ENCODE data around the gene DEFB112. TPM values are rescaled to one million over a fixed set of nuclear protein-coding genes. Genes with fewer than 3 reads are reported as not detected.

The DEFB112 gene
- total and polyA plus RNA-seq, 10 of the 15 experiments (the other 5 are each of a cell fraction or from before 2014, with no cell fraction given), result not detected

DNA sequence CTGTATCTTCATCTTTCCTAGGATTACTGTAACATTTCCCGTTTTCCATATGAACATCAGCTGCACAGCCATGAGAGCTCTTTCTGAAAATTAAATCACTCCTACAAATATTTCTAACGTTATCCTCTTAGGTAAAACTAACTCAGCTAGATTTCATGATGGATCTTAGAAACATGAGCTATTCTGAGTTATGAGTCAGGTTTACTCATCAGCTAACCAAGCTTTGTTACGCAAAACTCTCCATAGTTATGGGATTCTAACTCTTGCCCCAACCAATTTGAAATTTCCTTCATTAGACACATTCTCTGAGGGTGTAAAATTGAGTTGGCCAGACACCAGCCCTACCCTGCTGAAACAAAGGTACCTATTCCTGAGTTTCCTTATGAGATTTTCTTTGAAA is 41.9 kb downstream of the DEFB112 start:
- ATAC-seq, result no peak

More for the DNA sequence above, 41.9 kb downstream of the DEFB112 start:
- no peak overlapping the region for H3K27ac ChIP-seq (ENCODE audit: control insufficient read depth, insufficient read depth)
- CTCF ChIA-PET, result no interaction called here
- in situ Hi-C loops (cut with MboI) (no loop called here), intact Hi-C loops (cut with micrococcal nuclease; ENCODE audit: unreplicated experiment) (no loop called here)
- no peaks in the 10 kb centered on the region for H3K79me2 ChIP-seq (ENCODE audit: control insufficient read depth, insufficient read depth, low read length)
- no peaks in the 10 kb centered on the region for H3K36me3 ChIP-seq (ENCODE audit: control insufficient read depth in 2 of 2, insufficient read depth in 2 of 2, low read length in 1 of 2)
- RAD21 ChIA-PET (ENCODE audit: unreplicated experiment), result no interaction called here
- no peak for TF ChIP-seq SMAD1 (IDR thresholded peaks at IDR 0.05; ENCODE audit: low read depth, partially characterized antibody)
- TF ChIP-seq JUNB (IDR thresholded peaks at IDR 0.05), result no peak
- no peak for TF ChIP-seq HCFC1 (IDR thresholded peaks at IDR 0.05; ENCODE audit: low read length)
- TF ChIP-seq, protein P1, sequence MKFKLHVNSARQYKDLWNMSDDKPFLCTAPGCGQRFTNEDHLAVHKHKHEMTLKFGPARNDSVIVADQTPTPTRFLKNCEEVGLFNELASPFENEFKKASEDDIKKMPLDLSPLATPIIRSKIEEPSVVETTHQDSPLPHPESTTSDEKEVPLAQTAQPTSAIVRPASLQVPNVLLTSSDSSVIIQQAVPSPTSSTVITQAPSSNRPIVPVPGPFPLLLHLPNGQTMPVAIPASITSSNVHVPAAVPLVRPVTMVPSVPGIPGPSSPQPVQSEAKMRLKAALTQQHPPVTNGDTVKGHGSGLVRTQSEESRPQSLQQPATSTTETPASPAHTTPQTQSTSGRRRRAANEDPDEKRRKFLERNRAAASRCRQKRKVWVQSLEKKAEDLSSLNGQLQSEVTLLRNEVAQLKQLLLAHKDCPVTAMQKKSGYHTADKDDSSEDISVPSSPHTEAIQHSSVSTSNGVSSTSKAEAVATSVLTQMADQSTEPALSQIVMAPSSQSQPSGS (IDR thresholded peaks at IDR 0.05; ENCODE audit: low read length), result no peak
- TF ChIP-seq, protein P2, sequence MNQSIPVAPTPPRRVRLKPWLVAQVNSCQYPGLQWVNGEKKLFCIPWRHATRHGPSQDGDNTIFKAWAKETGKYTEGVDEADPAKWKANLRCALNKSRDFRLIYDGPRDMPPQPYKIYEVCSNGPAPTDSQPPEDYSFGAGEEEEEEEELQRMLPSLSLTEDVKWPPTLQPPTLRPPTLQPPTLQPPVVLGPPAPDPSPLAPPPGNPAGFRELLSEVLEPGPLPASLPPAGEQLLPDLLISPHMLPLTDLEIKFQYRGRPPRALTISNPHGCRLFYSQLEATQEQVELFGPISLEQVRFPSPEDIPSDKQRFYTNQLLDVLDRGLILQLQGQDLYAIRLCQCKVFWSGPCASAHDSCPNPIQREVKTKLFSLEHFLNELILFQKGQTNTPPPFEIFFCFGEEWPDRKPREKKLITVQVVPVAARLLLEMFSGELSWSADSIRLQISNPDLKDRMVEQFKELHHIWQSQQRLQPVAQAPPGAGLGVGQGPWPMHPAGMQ (IDR thresholded peaks at IDR 0.05; ENCODE audit: borderline replicate concordance), result no peak
- TF ChIP-seq ZNF24 (IDR thresholded peaks at IDR 0.05), result no peak
- no peak for TF ChIP-seq PAX8 (IDR thresholded peaks at IDR 0.05)
- no peak for TF ChIP-seq CBX3 (IDR thresholded peaks at IDR 0.05; ENCODE audit: borderline replicate concordance, low read depth)
- no peak for TF ChIP-seq EZH2 (IDR thresholded peaks at IDR 0.05; ENCODE audit: borderline replicate concordance, control insufficient read depth, low read depth, low read length)
- no peak for TF ChIP-seq SREBF2 (IDR thresholded peaks at IDR 0.05; ENCODE audit: low read length)
- no peak for TF ChIP-seq CREM (IDR thresholded peaks at IDR 0.05; ENCODE audit: low read depth)
- TF ChIP-seq USF2 (IDR thresholded peaks at IDR 0.05; ENCODE audit: borderline replicate concordance, low read depth, low read length), result no peak
- no peak for TF ChIP-seq NFYB (IDR thresholded peaks at IDR 0.05; ENCODE audit: insufficient read depth, low read depth, low read length)
- no peak for TF ChIP-seq RCOR1 (conservative IDR thresholded peaks at IDR 0.05; ENCODE audit: low read depth, low read length)
- SMC1A ChIA-PET (ENCODE audit: uncharacterized antibody, unreplicated experiment), result no interaction called here
- H3K27me3 ChIP-seq (replicated peaks in 1 of 2; ENCODE audit: control insufficient read depth in 2 of 2, insufficient read depth in 2 of 2, low read length in 1 of 2), result no peaks in the 10 kb centered on the region
- H3K4me1 ChIP-seq (ENCODE audit: control insufficient read depth, insufficient read depth, low read length), result no peaks in the 10 kb centered on the region
- POLR2A ChIA-PET, result no interaction called here
- FAIRE-seq (no peak), DNase-seq (ENCODE audit: low read depth, low spot score) (no peak)
- H3K9ac ChIP-seq (ENCODE audit: control insufficient read depth, insufficient read depth, low read length), result no peak overlapping the region
- no peak overlapping the region for H3K4me3 ChIP-seq
- 30% methylated on average over 3 of the region's 3 CpGs for WGBS (ENCODE audit: insufficient coverage, insufficient replicate concordance, low lambda C conversion rate, missing lambda C conversion rate)
- no peak overlapping the region for H2AFZ ChIP-seq (ENCODE audit: control insufficient read depth, low read depth, low read length)
- H4K20me1 ChIP-seq (ENCODE audit: control insufficient read depth, insufficient read depth), result no peaks in the 10 kb centered on the region
- BruUV-seq (replicated peaks), result no TSS peak
- H3K4me2 ChIP-seq (ENCODE audit: control insufficient read depth, insufficient read depth), result no peak overlapping the region
- no peaks in the 10 kb centered on the region for H3K9me3 ChIP-seq (replicated peaks; ENCODE audit: control insufficient read depth, insufficient read depth, low read length)
